OCI-LY7 (cell line): ENCODE results near the gene TAS1R1. TPM values are rescaled to one million over a fixed set of nuclear protein-coding genes. Genes with fewer than 3 reads are reported as not detected.
A peak's percentile ranks its signal among the peaks of the same experiment; 100 is the strongest.

Experiments used
- BruUV-seq: library from RNA; stranded (reverse); fragments of 400-500 nt; replicated peaks from 2 replicates; lab custom pipeline; 2021; lab: Mats Ljungman, UMichigan
- CTCF ChIA-PET: fragments of 300-600 bp; sonication (Branson Sonifier 250); formaldehyde crosslinking; loops from one replicate; lab custom pipeline; 2022; ENCODE audit warnings: antibody characterized with exemption; ENCODE audit not compliant: unreplicated experiment; lab: Charles Lee
- POLR2A ChIA-PET: fragments of 300-600 bp; sonication (Branson Sonifier 250); formaldehyde crosslinking; loops from one replicate; lab custom pipeline; 2022; ENCODE audit warnings: antibody characterized with exemption; lab: Charles Lee
- DNase-seq: peaks from one replicate; pipeline ENCODE4 v3.0.0-alpha.2; 2015; ENCODE audit warnings: low spot score
- H2AFZ ChIP-seq: fragments of 200-600 bp; sonication (generic), shearing (Covaris generic); 2 replicates; pipeline ENCODE4 v1.6.1; 2014; ENCODE audit warnings: mild to moderate bottlenecking, antibody characterized with exemption, low read length, moderate library complexity
- H3K27ac ChIP-seq: fragments of 200-600 bp; sonication (generic); 2 replicates; pipeline ENCODE4 v1.5.1; 2014; ENCODE audit warnings: mixed run types, low read depth, mild to moderate bottlenecking, moderate library complexity, low read length, inconsistent platforms; ENCODE audit not compliant: poor library complexity, severe bottlenecking
- H3K36me3 ChIP-seq: fragments of 200-600 bp; sonication (generic); 2 replicates; pipeline ENCODE4 v1.6.1; 2014; ENCODE audit warnings: mild to moderate bottlenecking, antibody characterized with exemption, low read length, moderate library complexity, mixed read lengths; ENCODE audit not compliant: insufficient read depth
- H3K4me1 ChIP-seq: fragments of 200-600 bp; sonication (generic); 2 replicates; pipeline ENCODE4 v1.5.1; 2014; ENCODE audit warnings: mild to moderate bottlenecking, low read length; ENCODE audit not compliant: insufficient read depth, poor library complexity, severe bottlenecking
- H3K4me2 ChIP-seq: fragments of 200-600 bp; sonication (generic); 2 replicates; pipeline ENCODE4 v1.6.1; 2014; ENCODE audit warnings: mild to moderate bottlenecking, low read length
- H3K4me3 ChIP-seq: fragments of 200-600 bp; sonication (generic); 2 replicates; pipeline ENCODE4 v1.5.1; 2014; ENCODE audit warnings: mild to moderate bottlenecking, low read depth, low read length; ENCODE audit not compliant: poor library complexity, severe bottlenecking
- H3K79me2 ChIP-seq: fragments of 200-600 bp; sonication (generic); 2 replicates; pipeline ENCODE4 v1.6.1; 2016; ENCODE audit warnings: low read depth, mild to moderate bottlenecking, low read length, moderate library complexity, mixed read lengths; ENCODE audit not compliant: insufficient read depth
- H3K9me2 ChIP-seq: fragments of 200-600 bp; sonication (generic); 2 replicates; pipeline ENCODE4 v1.6.1; 2016; ENCODE audit warnings: mild to moderate bottlenecking, low read length, mixed read lengths; ENCODE audit not compliant: insufficient read depth
- H3K9me3 ChIP-seq: fragments of 200-600 bp; sonication (generic); 2 replicates; pipeline ENCODE4 v1.6.1; 2014; ENCODE audit warnings: mild to moderate bottlenecking, mixed run types, low read length, mixed read lengths
- H4K20me1 ChIP-seq: fragments of 200-600 bp; sonication (generic); 2 replicates; pipeline ENCODE4 v1.6.1; 2014; ENCODE audit warnings: mild to moderate bottlenecking, antibody characterized with exemption, low read length, moderate library complexity, mixed read lengths; ENCODE audit not compliant: insufficient read depth
- CTCF ChIP-seq: fragments of 200-600 bp; sonication (generic); conservative IDR thresholded peaks from 2 replicates; pipeline ENCODE4 v1.5.1; 2014; ENCODE audit warnings: mild to moderate bottlenecking, antibody characterized with exemption, low read length, moderate library complexity, mixed read lengths
- EZH2phosphoT487 ChIP-seq: fragments of 200-600 bp; sonication (generic); IDR thresholded peaks from 2 replicates; pipeline ENCODE4 v1.6.1; 2018; ENCODE audit warnings: low read depth, borderline replicate concordance, mild to moderate bottlenecking, mixed run types, antibody characterized with exemption, low read length, moderate library complexity, mixed read lengths
- intact Hi-C: fragments of 100-400 bp; cut with micrococcal nuclease; formaldehyde crosslinking; loops from one replicate; pipeline ENCODE4 v1.10.0; 2022; ENCODE audit not compliant: unreplicated experiment
- total RNA-seq, 2 experiments: library from RNA; depleted of rRNA in 1 of 2; stranded (reverse); fragments of >200 nt in 1 of 2; shearing (Covaris generic) in 1 of 2; gene quantifications; 2 replicates each; pipeline ENCODE4 v1.2.3, GENCODE V29; 2014 to 2022

Gene TAS1R1
- total RNA-seq, 2 experiments from 2014 or later = 0.11 TPM; not detected in 1

DNA sequence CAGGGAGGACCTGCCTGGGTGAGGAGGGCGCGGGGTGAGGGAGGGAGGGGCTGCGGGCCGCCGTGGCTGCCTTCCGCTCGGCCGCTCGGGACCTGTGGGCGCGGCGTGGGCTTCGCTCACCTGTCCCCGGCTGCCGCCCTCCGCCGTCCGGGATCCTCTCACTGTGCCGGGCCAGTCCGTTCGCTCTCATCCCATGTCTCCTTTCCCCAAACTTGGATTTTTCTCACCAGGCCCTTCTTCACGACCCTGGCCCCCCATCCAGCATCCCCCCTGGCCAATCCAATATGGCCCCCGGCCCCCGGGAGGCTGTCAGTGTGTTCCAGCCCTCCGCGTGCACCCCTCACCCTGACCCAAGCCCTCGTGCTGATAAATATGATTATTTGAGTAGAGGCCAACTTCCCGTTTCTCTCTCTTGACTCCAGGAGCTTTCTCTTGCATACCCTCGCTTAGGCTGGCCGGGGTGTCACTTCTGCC, 25.0 kb downstream of the TAS1R1 start:
- H3K27ac ChIP-seq = peak overlapping the region; percentile 38
- H3K79me2 ChIP-seq = peaks cover 19% of the 10 kb centered on the region
- intact Hi-C loops = loop anchor here (1.0 kb wide), 1 partner anchor 26 kb away; the partner anchor contains the start of gene NOL9
- ChIA-PET CTCF (interaction anchor here (0.6 to 1.3 kb wide), 5 partner anchors 10 to 413 kb away, joined by 3 to 10 read pairs (median 5); partner anchors contain the start of genes NOL9 and TAS1R1), POLR2A (interaction anchor here (0.7 to 1.2 kb wide), 3 partner anchors 10 to 84 kb away, joined by 3 to 7 read pairs (median 5); no protein-coding TSS in a partner anchor)
- BruUV-seq = no TSS peak
- H3K4me2 ChIP-seq = peak overlapping the region; percentile 98
- peaks cover 29% of the 10 kb centered on the region for H3K4me1 ChIP-seq
- no peaks in the 10 kb centered on the region for H3K9me2 ChIP-seq
- H3K9me3 ChIP-seq = no peaks in the 10 kb centered on the region
- peak; percentile 56 for DNase-seq
- TF ChIP-seq EZH2phosphoT487 = no peak
- peak overlapping the region; percentile 86 for H3K4me3 ChIP-seq
- peak overlapping the region; percentile 22; the same call in 1 of the 2 replicates for H2AFZ ChIP-seq
- H3K36me3 ChIP-seq = peaks cover 4% of the 10 kb centered on the region; the same call in 1 of the 2 replicates
- H4K20me1 ChIP-seq = no peaks in the 10 kb centered on the region

GRCh38 chr1:6580593-6581409, 25.7 kb downstream of the TAS1R1 start:
- intact Hi-C loops = loop anchor here (1.0 kb wide), 1 partner anchor 26 kb away; the partner anchor contains the start of gene NOL9
- ChIA-PET CTCF (interaction anchor here (1.0 kb wide), 2 partner anchors 20 to 44 kb away, joined by 3 to 4 read pairs; no protein-coding TSS in a partner anchor), POLR2A (interaction anchor here (0.6 to 1.2 kb wide), 3 partner anchors 9 to 374 kb away, joined by 3 to 7 read pairs (median 4); no protein-coding TSS in a partner anchor)
- DNase-seq = peak; percentile 32
- Histone ChIP-seq H3K36me3 (peaks cover 4% of the 10 kb centered on the region; the same call in 1 of the 2 replicates), H3K9me3 (no peaks in the 10 kb centered on the region), H2AFZ (no peak overlapping the region; the same call in 1 of the 2 replicates), H4K20me1 (no peaks in the 10 kb centered on the region), H3K4me3 (peak overlapping the region; percentile 86), H3K79me2 (peaks cover 19% of the 10 kb centered on the region), H3K4me2 (peak overlapping the region; percentile 98), H3K4me1 (peaks cover 29% of the 10 kb centered on the region), H3K27ac (peak overlapping the region; percentile 38), H3K9me2 (no peaks in the 10 kb centered on the region)
- no TSS peak for BruUV-seq
- TF ChIP-seq EZH2phosphoT487 (no peak), CTCF (peak; percentile 36; the same call in 1 of the 2 replicates)

DNA sequence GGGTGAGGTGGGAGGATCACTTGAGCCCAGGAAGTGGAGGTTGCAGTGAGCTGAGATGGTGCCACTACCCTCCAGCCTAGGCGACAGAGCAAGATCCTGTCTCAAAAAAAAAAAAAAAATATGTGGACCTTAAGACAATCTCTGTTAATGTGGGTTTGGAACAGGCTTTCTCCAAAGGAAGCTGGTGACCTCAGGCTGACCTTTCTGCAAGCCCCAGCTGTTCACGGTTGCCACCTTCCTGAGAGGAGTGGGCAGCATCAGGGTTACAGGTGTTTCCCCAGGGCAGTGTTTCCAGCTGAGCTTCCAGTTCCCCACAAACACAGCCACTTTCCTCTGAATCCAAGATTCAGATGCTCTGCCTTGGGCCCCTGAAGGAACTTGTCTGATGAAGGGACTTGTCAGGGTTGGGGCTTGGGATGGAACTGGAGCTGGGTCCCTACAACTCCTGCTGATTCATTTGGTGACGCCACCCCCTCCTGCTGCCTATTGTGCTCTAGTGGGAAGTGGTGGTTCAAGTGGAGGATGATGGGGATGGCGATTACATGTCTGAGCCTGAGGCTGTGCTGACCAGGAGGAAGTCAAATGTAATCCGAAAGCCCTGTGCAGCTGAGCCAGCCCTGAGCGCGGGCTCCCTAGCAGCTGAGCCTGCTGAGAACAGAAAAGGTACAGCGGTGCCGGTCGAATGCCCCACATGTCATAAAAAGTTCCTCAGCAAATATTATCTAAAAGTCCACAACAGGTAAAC, 26.6 kb downstream of the TAS1R1 start:
- CTCF ChIA-PET = no interaction called here
- H3K9me2 ChIP-seq = no peaks in the 10 kb centered on the region
- DNase-seq = peak; percentile 39
- no peaks in the 10 kb centered on the region for H4K20me1 ChIP-seq
- POLR2A ChIA-PET = interaction anchor here (0.6 to 1.1 kb wide), 2 partner anchors 29 to 123 kb away, joined by 3 to 4 read pairs; no protein-coding TSS in a partner anchor
- peak overlapping the region; percentile 86 for H3K4me3 ChIP-seq
- peak overlapping the region; percentile 47 for H3K27ac ChIP-seq
- H3K36me3 ChIP-seq = peaks cover 4% of the 10 kb centered on the region; the same call in 1 of the 2 replicates
- peaks cover 19% of the 10 kb centered on the region for H3K79me2 ChIP-seq
- H2AFZ ChIP-seq = no peak overlapping the region
- peaks cover 29% of the 10 kb centered on the region for H3K4me1 ChIP-seq
- intact Hi-C loops = no loop called here
- TF ChIP-seq CTCF (no peak), EZH2phosphoT487 (no peak)
- no TSS peak for BruUV-seq
- H3K9me3 ChIP-seq = no peaks in the 10 kb centered on the region
- peak overlapping the region; percentile 98 for H3K4me2 ChIP-seq
